Measurements from ENCODE around the gene TBC1D22A. TPM values are rescaled to one million over a fixed set of nuclear protein-coding genes. Genes with fewer than 3 reads are reported as not detected.

Gene TBC1D22A
- total and polyA plus RNA-seq, 10 of the 15 experiments (the other 5 are each of a cell fraction or from before 2014, with no cell fraction given) = 0.63 to 44.7 (median 27.4) TPM

DNA sequence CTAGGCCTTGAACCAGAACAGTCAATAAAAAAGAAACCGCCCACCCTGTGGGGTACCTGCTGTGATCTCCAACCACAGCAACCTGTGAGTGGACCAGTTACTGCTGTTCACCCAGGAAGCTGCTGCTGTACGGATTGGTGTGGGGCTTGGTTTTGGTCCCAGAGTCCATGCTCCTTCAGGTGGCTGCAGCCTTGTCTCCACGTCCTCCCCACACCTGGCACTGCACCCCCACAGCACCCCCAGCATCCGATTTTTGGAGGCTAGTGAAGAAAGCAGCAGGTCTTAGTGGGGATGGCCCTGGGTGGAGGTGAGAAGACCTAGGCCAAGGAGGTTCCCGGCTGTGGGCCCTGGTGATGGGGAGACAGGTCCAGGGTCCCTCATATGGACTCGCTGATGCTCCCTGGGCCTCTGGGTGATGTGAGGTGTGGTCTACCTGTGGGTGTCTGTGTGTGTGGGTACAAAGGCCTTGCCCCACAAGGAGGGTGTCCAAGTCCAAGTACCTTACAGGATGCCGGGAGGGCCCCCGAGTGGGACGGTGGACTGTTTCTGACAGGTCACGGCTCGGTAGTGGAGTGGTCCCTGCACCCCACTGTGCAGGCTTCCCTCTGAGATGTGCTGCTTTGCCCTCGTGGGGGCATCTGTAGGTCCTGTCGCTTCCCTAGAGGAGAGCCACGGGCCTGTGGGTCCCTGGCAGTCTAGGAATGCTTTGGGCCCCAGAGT, 283.4 kb downstream of the TBC1D22A start:
- no peak for TF ChIP-seq NR2C1 (IDR thresholded peaks at IDR 0.05)
- no peak for TF ChIP-seq ZBED1 (IDR thresholded peaks at IDR 0.05; ENCODE audit: borderline replicate concordance)
- TF ChIP-seq HCFC1 (IDR thresholded peaks at IDR 0.05; ENCODE audit: low read length) = no peak
- TF ChIP-seq, protein P1, sequence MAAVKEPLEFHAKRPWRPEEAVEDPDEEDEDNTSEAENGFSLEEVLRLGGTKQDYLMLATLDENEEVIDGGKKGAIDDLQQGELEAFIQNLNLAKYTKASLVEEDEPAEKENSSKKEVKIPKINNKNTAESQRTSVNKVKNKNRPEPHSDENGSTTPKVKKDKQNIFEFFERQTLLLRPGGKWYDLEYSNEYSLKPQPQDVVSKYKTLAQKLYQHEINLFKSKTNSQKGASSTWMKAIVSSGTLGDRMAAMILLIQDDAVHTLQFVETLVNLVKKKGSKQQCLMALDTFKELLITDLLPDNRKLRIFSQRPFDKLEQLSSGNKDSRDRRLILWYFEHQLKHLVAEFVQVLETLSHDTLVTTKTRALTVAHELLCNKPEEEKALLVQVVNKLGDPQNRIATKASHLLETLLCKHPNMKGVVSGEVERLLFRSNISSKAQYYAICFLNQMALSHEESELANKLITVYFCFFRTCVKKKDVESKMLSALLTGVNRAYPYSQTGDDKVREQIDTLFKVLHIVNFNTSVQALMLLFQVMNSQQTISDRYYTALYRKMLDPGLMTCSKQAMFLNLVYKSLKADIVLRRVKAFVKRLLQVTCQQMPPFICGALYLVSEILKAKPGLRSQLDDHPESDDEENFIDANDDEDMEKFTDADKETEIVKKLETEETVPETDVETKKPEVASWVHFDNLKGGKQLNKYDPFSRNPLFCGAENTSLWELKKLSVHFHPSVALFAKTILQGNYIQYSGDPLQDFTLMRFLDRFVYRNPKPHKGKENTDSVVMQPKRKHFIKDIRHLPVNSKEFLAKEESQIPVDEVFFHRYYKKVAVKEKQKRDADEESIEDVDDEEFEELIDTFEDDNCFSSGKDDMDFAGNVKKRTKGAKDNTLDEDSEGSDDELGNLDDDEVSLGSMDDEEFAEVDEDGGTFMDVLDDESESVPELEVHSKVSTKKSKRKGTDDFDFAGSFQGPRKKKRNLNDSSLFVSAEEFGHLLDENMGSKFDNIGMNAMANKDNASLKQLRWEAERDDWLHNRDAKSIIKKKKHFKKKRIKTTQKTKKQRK (IDR thresholded peaks at IDR 0.05; ENCODE audit: low read depth, low read length) = no peak
- no peak for TF ChIP-seq BMI1 (IDR thresholded peaks at IDR 0.05; ENCODE audit: borderline replicate concordance)
- TF ChIP-seq CBFB (IDR thresholded peaks at IDR 0.05; ENCODE audit: low read depth) = no peak
- no peak for TF ChIP-seq YBX1 (IDR thresholded peaks at IDR 0.05)
- SMC1A ChIA-PET (ENCODE audit: uncharacterized antibody, unreplicated experiment) = no interaction called here
- RAD21 ChIA-PET (ENCODE audit: unreplicated experiment) = no interaction called here
- no peaks in the 10 kb centered on the region for H3K9me3 ChIP-seq (replicated peaks; ENCODE audit: control insufficient read depth, insufficient read depth, low read length)
- no peaks in the 10 kb centered on the region for H3K79me2 ChIP-seq (ENCODE audit: control insufficient read depth, insufficient read depth, low read length)
- H2AFZ ChIP-seq (ENCODE audit: control insufficient read depth, low read depth, low read length) = no peak overlapping the region
- no peaks in the 10 kb centered on the region for H3K27me3 ChIP-seq (replicated peaks in 1 of 2; ENCODE audit: control insufficient read depth in 2 of 2, insufficient read depth in 2 of 2, low read length in 1 of 2)
- no peak for DNase-seq (ENCODE audit: low read depth, low spot score)
- POLR2A ChIA-PET = no interaction called here
- ATAC-seq = no peak
- BruUV-seq (replicated peaks) = no TSS peak
- peaks cover 15% of the 10 kb centered on the region for H3K4me1 ChIP-seq (ENCODE audit: control insufficient read depth, insufficient read depth, low read length)
- in situ Hi-C loops (cut with MboI) (no loop called here), intact Hi-C loops (cut with micrococcal nuclease; ENCODE audit: unreplicated experiment) (no loop called here)
- no peak overlapping the region for H3K4me2 ChIP-seq (ENCODE audit: control insufficient read depth, insufficient read depth)
- H3K27ac ChIP-seq (ENCODE audit: control insufficient read depth, insufficient read depth) = no peak overlapping the region
- H3K9ac ChIP-seq (ENCODE audit: control insufficient read depth, insufficient read depth, low read length) = no peak overlapping the region
- FAIRE-seq = no peak
- H3K36me3 ChIP-seq (ENCODE audit: control insufficient read depth in 2 of 2, insufficient read depth in 2 of 2, low read length in 1 of 2) = no peaks in the 10 kb centered on the region; a peak in 2 of 4 replicates
- CTCF ChIA-PET = no interaction called here
- no peak overlapping the region for H3K4me3 ChIP-seq
- H4K20me1 ChIP-seq (ENCODE audit: control insufficient read depth, insufficient read depth) = no peaks in the 10 kb centered on the region
- 99% methylated on average over 14 of the region's 14 CpGs for WGBS (ENCODE audit: insufficient coverage, insufficient replicate concordance, low lambda C conversion rate, missing lambda C conversion rate)

Measured in GM12878 (cell line).